ENCODE measurements around the gene TMEM151B.

GRCh38 chr6:44291841-44292240 lies 21.6 kb downstream of the TMEM151B start:
- TF ChIP-seq POLR2AphosphoS5 (IDR thresholded peaks at IDR 0.05; ENCODE audit: low read depth, low read length) (no peak), POLR2A (IDR thresholded peaks at IDR 0.05; ENCODE audit: low read depth, low read length) (no peak)

Measured in GM12892 (cell line).